Activated CD4-positive, CD25-positive, alpha-beta regulatory T cell treated with anti-CD3 and anti-CD28 coated beads, Interleukin-2, amount 50 U/mL, for 24 hours (primary cell): ENCODE results near the gene CCL4L2.
"Not testable (repeated sequence)": the region's sequence is repeated elsewhere in the genome, so short reads cannot be mapped to it uniquely, and the experiment has no call there.

Experiments used
- ATAC-seq, 2 donors: fragments of 150-1000 bp; cut with Tn5 transposase; one replicate each; pipeline ENCODE4 v1.10.0; 2021; ENCODE audit warnings: mild to moderate bottlenecking in 1 of 2, moderate library complexity in 1 of 2

The CCL4L2 gene

DNA sequence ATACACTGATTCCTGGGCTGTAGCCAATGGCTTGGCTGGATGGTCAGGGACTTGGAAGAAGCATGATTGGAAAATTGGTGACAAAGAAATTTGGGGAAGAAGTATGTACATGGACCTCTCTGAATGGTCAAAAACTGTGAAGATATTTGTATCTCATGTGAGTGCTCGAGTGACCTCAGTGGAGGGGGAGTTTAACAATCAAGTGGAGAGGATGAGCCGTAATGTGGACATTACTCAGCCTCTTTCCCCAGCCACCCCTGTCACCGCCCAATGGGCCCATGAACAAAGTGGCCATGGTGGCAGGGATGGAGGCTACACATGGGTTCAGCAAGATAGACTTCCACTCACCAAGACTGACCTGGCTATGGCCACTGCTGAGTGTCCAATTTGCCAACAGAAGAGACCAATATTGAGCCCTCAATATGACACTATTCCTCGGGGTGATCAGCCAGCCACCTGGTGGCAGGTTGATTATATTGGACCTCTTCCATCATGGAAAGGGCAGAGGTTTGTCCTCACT, 10.8 kb downstream of the CCL4L2 start:
- ATAC-seq: not testable (repeated sequence)

DNA sequence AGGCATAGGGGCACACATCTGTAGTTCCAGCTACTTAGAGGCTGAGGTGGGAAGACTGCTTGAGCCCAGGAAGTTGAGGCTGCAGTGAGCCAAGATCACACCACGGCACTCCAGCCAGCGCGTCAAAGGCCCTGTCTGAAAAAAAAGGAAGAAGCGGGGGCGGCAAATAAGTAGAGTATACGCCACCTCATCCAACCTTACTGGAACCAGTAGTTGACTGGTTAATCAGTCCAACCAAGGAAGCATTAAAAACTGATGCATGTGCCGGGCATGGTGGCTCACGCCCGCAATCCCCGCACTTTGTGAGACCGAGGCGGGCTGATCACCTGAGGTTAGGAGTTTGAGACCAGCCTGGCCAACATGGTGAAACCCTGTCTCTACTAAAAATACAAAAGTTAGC, 12.1 kb downstream of the CCL4L2 start:
- ATAC-seq: not testable (repeated sequence)

DNA sequence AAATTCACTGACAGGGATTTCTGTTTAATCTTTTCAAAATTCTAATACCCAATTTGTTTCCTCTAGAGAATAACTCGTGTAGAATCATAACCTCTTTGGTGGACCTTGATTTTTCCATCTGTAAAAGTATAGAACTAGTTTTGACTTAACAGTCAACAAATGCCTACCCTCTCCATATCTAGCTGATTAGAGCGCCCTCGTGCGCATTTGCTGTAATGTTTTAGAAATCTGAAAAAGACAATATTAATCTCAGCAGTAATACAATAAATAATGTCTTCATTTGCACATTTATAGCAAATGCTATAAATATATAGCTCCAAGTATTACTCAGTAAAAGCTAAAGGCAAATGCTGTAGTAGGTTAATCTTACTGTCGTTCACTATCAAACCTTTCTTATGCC, 18.8 kb downstream of the CCL4L2 start:
- ATAC-seq: not testable (repeated sequence)

DNA sequence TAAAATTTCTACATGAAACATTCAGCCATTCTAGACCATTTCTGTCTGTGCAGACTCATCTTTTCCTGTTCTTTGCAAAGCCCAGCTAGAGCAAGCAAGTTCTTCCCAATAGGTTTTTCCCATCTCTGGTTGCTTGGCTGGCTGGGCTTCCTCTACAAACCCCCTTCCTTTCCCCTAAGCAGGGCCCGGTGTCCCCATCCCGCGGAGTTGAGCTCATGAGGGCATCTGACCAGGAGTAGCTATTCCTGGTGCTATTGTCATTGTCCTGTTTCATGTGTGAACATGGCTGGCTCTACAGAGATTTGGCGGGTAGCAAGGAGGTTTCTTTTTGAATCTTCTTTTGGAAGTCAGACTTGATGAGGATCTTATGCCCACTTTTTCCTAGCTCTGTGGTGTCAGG, 31.2 kb downstream of the CCL4L2 start:
- not testable (repeated sequence) for ATAC-seq
